Heart right ventricle (tissue), 16 donors: ENCODE measurements around the gene CFAP126. TPM values are rescaled to one million over a fixed set of nuclear protein-coding genes. Genes with fewer than 3 reads are reported as not detected.
"Not testable (repeated sequence)": the region's sequence is repeated elsewhere in the genome, so short reads cannot be mapped to it uniquely, and the experiment has no call there.

ENCODE experiments used
- ATAC-seq, 8 donors: fragments of 200-7000 bp; cut with Tn5 transposase; one replicate each; pipeline ENCODE4 v1.9.1; 2020; ENCODE audit warnings: mild to moderate bottlenecking in 8 of 8, moderate library complexity in 8 of 8, moderate number of reproducible peaks in 1 of 8
- DNase-seq, 2 donors: peaks; one replicate each; pipeline ENCODE4 v3.0.0-alpha.2; 2020
- H3K27ac ChIP-seq, 10 donors: fragments of 200-600 bp; sonication (generic) in 2 of 10; one replicate each; pipeline versions ENCODE4 v1.5.0 to v1.8.0; 2020 to 2022; ENCODE audit warnings: mild to moderate bottlenecking in 3 of 10
- H3K27me3 ChIP-seq, 7 donors: fragments of 200-600 bp; one replicate each; pipeline ENCODE4 v1.8.0; 2021 to 2022; ENCODE audit warnings: mild to moderate bottlenecking in 2 of 7
- H3K36me3 ChIP-seq, 9 donors: fragments of 200-600 bp; sonication (generic) in 1 of 9; one replicate each; pipeline versions ENCODE4 v1.5.0 to v1.8.0; 2020 to 2022; ENCODE audit warnings: mild to moderate bottlenecking in 2 of 9
- H3K4me1 ChIP-seq, 9 donors: fragments of 200-600 bp; sonication (generic) in 1 of 9; one replicate each; pipeline versions ENCODE4 v1.5.0 to v1.8.0; 2020 to 2022; ENCODE audit warnings: mild to moderate bottlenecking in 4 of 9
- H3K4me3 ChIP-seq, 10 donors: fragments of 200-600 bp; sonication (generic) in 2 of 10; one replicate each; pipeline versions ENCODE4 v1.5.0 to v1.8.0; 2020 to 2022; ENCODE audit warnings: mild to moderate bottlenecking in 7 of 10, moderate library complexity in 2 of 10
- H3K9me3 ChIP-seq, 11 donors: fragments of 200-600 bp in 10 of 11; sonication (generic) in 2 of 11; one replicate each; pipeline versions ENCODE4 v1.5.0 to v1.8.0; 2013 to 2022; ENCODE audit warnings: mild to moderate bottlenecking in 2 of 11, control low read depth in 1 of 11, moderate library complexity in 1 of 11
- WGBS, 2 donors: extraction: QIAGEN DNeasy Blood & Tissue Kit; methylation state at CpG; one replicate each; pipeline ENCODE4 v1.1.7; 2013; ENCODE audit warnings: inconsistent platforms in 1 of 2; 5-methylcytosine and 5-hydroxymethylcytosine counted together
- intact Hi-C, 10 donors: fragments of 100-400 bp; cut with DNase I; formaldehyde crosslinking; loops; one replicate each; pipeline versions ENCODE4 v1.11.1 to v1.14.2; 2022
- polyA plus RNA-seq, 2 donors: library from polyadenylated mRNA; stranded (reverse); fragments of 200-250 nt; gene quantifications; one replicate each; pipeline ENCODE4 v1.2.3, GENCODE V29; 2013
- total RNA-seq, 10 donors: library from RNA; stranded (reverse); fragmentation: NEBNext Ultra II Directional in 3 of 10; extraction: Animal tissue kit (Norgen Biotek cat#: 25700) in 3 of 10; gene quantifications; one replicate each; pipeline versions ENCODE4 v1.2.1 to v1.2.4, GENCODE V29; 2021 to 2023
- TF ChIP-seq, protein P1 (sequence below), 9 donors: fragments of 200-600 bp; sonication (generic) in 2 of 9; IDR thresholded peaks; one replicate each; pipeline versions ENCODE4 v1.5.0 to v1.8.0; 2021 to 2022; ENCODE audit warnings: antibody characterized with exemption in 9 of 9, mild to moderate bottlenecking in 5 of 9, moderate library complexity in 1 of 9
- donor health status: Arrhythmogenic right ventricular cardiomyopathy.
- donor health status: ischemic (EF 13 %, LVEDD 7.1; RV severe dilation, severe dysfunction).
- donor health status: healthy with polysubstance abuse.
- donor health status: DM: no; HTN: yes; CAD: no.
- donor health status: DM: no; HTN: no; CAD: no.
- donor health status: ischemic (EF 25% LVEDD 6.9; RV normal size, moderate dysfunction).
- donor health status: ischemic (EF 25% LVEDD 5.7; RV mildly dilated, moderate dysfunction).
- donor health status: healthy.
- donor health status: DM: yes; HTN: yes; CAD: no.
- donor health status: Ischemic cardiomyopathy.
- donor health status: ischemic (EF 35%, LVEDD 5.7; RV mildly dilated, moderate dysfunction).
- donor health status: nonischemic (EF 11% LVEDD 7.7; RV severe dilation, severe dysfunction).
- donor health status: DM: yes; HTN: yes; CAD: no.
- donor health status: PGD.
- donor health status: ischemic (EF 29% LVEDD 5.4; RV normal size, mild dysfunction).
- donor health status: nonischemic (EF 23%, LVEDD 6.1; RV moderate dilation, normal function).

CFAP126 gene
- total and polyA plus RNA-seq, 12 donors: not detected

DNA sequence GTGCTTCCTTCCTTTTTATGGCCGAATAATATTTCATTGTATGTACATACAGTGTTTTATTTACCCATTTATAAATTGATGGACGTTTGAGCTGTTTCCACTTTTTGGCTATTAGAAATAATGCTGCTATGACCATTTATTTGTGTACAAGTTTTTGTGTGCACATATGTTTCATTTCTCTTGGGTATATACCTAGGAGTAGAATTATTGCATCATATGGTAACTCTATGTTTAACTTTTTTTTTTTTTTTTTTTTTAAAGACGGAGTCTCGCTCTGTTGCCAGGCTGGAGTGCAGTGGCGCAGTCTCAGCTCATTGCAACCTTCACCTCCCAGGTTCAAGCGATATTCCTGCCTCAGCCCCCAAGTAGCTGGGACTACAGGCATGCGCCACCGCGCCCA is 34.5 kb downstream of the CFAP126 start:
- 94 to 96% methylated on average over 9 of the region's 9 CpGs for WGBS, 2 donors
- TF ChIP-seq, protein P1, sequence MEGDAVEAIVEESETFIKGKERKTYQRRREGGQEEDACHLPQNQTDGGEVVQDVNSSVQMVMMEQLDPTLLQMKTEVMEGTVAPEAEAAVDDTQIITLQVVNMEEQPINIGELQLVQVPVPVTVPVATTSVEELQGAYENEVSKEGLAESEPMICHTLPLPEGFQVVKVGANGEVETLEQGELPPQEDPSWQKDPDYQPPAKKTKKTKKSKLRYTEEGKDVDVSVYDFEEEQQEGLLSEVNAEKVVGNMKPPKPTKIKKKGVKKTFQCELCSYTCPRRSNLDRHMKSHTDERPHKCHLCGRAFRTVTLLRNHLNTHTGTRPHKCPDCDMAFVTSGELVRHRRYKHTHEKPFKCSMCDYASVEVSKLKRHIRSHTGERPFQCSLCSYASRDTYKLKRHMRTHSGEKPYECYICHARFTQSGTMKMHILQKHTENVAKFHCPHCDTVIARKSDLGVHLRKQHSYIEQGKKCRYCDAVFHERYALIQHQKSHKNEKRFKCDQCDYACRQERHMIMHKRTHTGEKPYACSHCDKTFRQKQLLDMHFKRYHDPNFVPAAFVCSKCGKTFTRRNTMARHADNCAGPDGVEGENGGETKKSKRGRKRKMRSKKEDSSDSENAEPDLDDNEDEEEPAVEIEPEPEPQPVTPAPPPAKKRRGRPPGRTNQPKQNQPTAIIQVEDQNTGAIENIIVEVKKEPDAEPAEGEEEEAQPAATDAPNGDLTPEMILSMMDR (IDR thresholded peaks at IDR 0.05): no peak
- DNase-seq (no peak), ATAC-seq (no peak)
- Histone ChIP-seq H3K4me3 (no peak overlapping the region), H3K36me3 (peaks cover 0 to 100% (median 63%) of the 10 kb centered on the region in 9 donors), H3K27me3 (no peaks in the 10 kb centered on the region), H3K9me3 (no peaks in the 10 kb centered on the region), H3K27ac (no peak overlapping the region), H3K4me1 (no peaks in the 10 kb centered on the region)
- intact Hi-C loops: no loop called here

DNA sequence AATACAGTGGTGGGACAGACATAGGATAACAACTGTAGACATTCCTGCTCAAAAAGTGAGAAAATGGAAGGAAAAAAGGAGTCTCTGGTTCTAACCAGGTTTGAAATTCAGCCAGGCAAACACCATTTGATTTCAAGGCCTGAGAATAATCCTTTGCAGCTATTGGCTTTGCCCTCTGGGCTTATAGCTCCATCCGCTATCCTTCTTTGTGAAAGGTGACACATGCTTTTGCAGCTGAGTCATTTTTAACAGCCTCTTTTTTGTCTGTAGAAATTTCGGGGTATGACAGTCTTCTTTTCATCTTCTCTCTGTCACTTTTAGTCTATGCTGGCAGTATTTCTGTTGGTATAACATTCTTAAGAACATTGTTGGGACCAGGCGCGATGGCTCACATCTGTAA is 37.3 kb downstream of the CFAP126 start:
- intact Hi-C loops: no loop called here
- TF ChIP-seq, protein P1 (IDR thresholded peaks at IDR 0.05): no peak
- no peak for DNase-seq
- Histone ChIP-seq H3K4me1 (no peaks in the 10 kb centered on the region), H3K4me3 (no peak overlapping the region), H3K9me3 (no peaks in the 10 kb centered on the region), H3K36me3 (peaks cover 0 to 100% (median 77%) of the 10 kb centered on the region in 9 donors), H3K27me3 (no peaks in the 10 kb centered on the region), H3K27ac (no peak overlapping the region)
- 92 to 93% methylated on average over 4 of the region's 4 CpGs for WGBS, 2 donors
- no peak for ATAC-seq

DNA sequence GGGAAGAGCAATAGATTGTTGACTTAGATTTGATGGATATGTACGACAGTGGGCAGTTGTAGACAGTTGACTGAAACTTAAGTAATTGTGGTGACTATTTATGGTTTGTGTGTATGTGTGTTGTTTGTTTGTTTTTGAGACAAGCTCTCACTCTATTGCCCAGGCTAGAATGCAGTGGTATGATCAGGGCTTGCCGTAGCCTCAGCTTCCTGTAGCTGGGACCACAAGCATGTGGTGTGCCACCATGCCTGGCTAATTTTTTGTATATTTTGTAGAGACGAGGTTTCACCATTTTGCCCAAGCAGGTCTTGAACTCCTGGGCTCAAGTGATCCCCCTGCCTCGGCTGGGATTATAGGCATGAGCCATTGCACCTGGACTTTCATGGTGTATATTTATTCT is 43.7 kb downstream of the CFAP126 start:
- WGBS, 2 donors: 87 to 95% methylated on average over 4 of the region's 4 CpGs
- H3K36me3 ChIP-seq: peaks cover 0 to 85% (median 39%) of the 10 kb centered on the region in 9 donors
- H3K27ac ChIP-seq: no peak overlapping the region
- ATAC-seq: no peak
- no peaks in the 10 kb centered on the region for H3K27me3 ChIP-seq
- H3K9me3 ChIP-seq: no peaks in the 10 kb centered on the region
- no peak overlapping the region for H3K4me3 ChIP-seq
- intact Hi-C loops: no loop called here
- H3K4me1 ChIP-seq: no peaks in the 10 kb centered on the region
- no peak for DNase-seq
- TF ChIP-seq, protein P1 (IDR thresholded peaks at IDR 0.05): no peak

DNA sequence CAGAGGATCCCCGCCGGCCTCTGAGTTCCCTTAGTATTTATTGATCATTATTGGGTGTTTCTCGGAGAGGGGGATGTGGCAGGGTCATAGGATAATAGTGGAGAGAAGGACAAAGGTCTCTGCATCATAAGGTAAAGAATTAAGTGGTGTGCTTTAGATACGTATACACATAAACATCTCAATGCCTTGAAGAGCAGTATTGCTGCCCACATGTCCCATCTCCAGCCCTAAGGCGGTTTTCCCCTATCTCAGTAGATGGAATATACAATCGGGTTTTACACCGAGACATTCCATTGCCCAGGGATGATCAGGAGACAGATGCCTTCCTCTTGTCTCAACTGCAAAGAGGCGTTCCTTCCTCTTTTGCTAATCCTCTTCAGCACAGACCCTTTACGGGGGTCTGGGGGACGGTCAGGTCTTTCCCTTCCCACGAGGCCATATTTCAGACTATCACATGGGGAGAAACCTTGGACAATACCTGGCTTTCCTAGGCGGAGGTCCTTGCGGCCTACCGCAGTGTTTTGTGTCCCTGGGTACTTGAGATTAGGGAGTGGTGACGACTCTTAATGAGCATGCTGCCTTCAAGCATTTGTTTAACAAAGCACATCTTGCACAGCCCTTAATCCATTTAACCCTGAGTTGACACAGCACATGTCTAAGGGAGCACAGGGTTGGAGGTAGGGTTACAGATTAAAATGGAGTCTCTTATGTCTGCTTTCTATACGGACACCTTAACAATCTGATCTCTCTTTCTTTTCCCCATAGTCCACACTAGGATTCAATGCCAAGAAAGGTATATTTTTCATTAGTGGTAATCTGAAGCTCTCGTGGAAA is 51.6 kb downstream of the CFAP126 start:
- intact Hi-C loops: loop anchor here in 2 of 10 donors (2.0 to 5.0 kb wide), 2 partner anchors 36 to 89 kb away; partner anchors contain the start of gene TOMM40L (in 1 of the 2)
- ATAC-seq, H3K4me3 ChIP-seq, H3K9me3 ChIP-seq, H3K27me3 ChIP-seq, DNase-seq: not testable (repeated sequence)
- peaks cover 3 to 29% (median 17%) of the 10 kb centered on the region in 9 donors for H3K4me1 ChIP-seq
- 60 to 70% methylated on average over 17 of the region's 17 CpGs for WGBS, 2 donors
- peaks cover 0 to 28% (median 0%) of the 10 kb centered on the region in 9 donors for H3K36me3 ChIP-seq
- H3K27ac ChIP-seq: peak overlapping the region in 1 of 10 donors; percentile 4

Other genes with a start within 250 kb of the CFAP126 start
- 10 to 100 TPM; 44.6 to 78.7 (median 54.1) TPM for gene PFDN2, start 249.8 kb downstream of the CFAP126 start, total RNA-seq
- 100 to 1,000 TPM; 185 to 273 TPM for gene PFDN2, start 249.8 kb downstream of the CFAP126 start, polyA plus RNA-seq
- 10 to 100 TPM; 24.1 to 41.2 (median 33.4) TPM for gene NIT1, start 249.8 kb downstream of the CFAP126 start, total RNA-seq
- 10 to 100 TPM; 28.5 to 30.6 TPM for gene NIT1, start 249.8 kb downstream of the CFAP126 start, polyA plus RNA-seq
- 10 to 100 TPM; 21.7 to 33.0 (median 26.3) TPM for gene DEDD, start 235.2 kb downstream of the CFAP126 start, total RNA-seq
- 10 to 100 TPM; 19.7 to 27.2 TPM for gene DEDD, start 235.2 kb downstream of the CFAP126 start, polyA plus RNA-seq
- gene UFC1, start 213.9 kb downstream of the CFAP126 start, total RNA-seq: 10 to 100 TPM; 63.9 to 88.3 (median 74.9) TPM
- gene UFC1, start 213.9 kb downstream of the CFAP126 start, polyA plus RNA-seq: 100 to 1,000 TPM in 1 of 2 donors, 10 to 100 TPM in 1; 43.0 to 142 TPM
- 10 to 100 TPM in 9 of 10 donors, 1 to 10 TPM in 1; 8.8 to 24.0 (median 14.7) TPM for gene USP21, start 208.4 kb downstream of the CFAP126 start, total RNA-seq
- gene USP21, start 208.4 kb downstream of the CFAP126 start, polyA plus RNA-seq: 10 to 100 TPM; 13.2 to 22.4 TPM
- 10 to 100 TPM in 8 of 10 donors, 1 to 10 TPM in 2; 8.5 to 19.8 (median 15.0) TPM for gene PPOX, start 201.4 kb downstream of the CFAP126 start, total RNA-seq
- gene PPOX, start 201.4 kb downstream of the CFAP126 start, polyA plus RNA-seq: 10 to 100 TPM in 1 of 2 donors, 1 to 10 TPM in 1; 10.0 to 58.5 TPM
- gene B4GALT3, start 190.4 kb downstream of the CFAP126 start, total RNA-seq: 10 to 100 TPM; 12.1 to 28.9 (median 19.6) TPM
- gene B4GALT3, start 190.4 kb downstream of the CFAP126 start, polyA plus RNA-seq: 10 to 100 TPM; 11.5 to 25.5 TPM
- 10 to 100 TPM in 6 of 10 donors, 1 to 10 TPM in 4; 1.7 to 86.1 (median 17.7) TPM for gene ADAMTS4, start 168.8 kb downstream of the CFAP126 start, total RNA-seq
- gene ADAMTS4, start 168.8 kb downstream of the CFAP126 start, polyA plus RNA-seq: 10 to 100 TPM in 1 of 2 donors, 1 to 10 TPM in 1; 5.4 to 11.9 TPM
- 100 to 1,000 TPM; 244 to 370 (median 318) TPM for gene NDUFS2, start 165.5 kb downstream of the CFAP126 start, total RNA-seq
- gene NDUFS2, start 165.5 kb downstream of the CFAP126 start, polyA plus RNA-seq: 100 to 1,000 TPM; 121 to 193 TPM
- gene FCER1G, start 152.6 kb downstream of the CFAP126 start, total RNA-seq: 10 to 100 TPM in 4 of 10 donors, 1 to 10 TPM in 6; 2.0 to 65.8 (median 5.3) TPM
- 10 to 100 TPM; 19.7 to 64.6 TPM for gene FCER1G, start 152.6 kb downstream of the CFAP126 start, polyA plus RNA-seq
- gene APOA2, start 144.2 kb downstream of the CFAP126 start, total RNA-seq: under 1 TPM in 1 of 10 donors, not detected in 9; 0.89 TPM
- gene APOA2, start 144.2 kb downstream of the CFAP126 start, polyA plus RNA-seq: not detected
- gene TOMM40L, start 141.8 kb downstream of the CFAP126 start, total RNA-seq: 10 to 100 TPM; 29.8 to 37.6 (median 33.2) TPM
- 10 to 100 TPM; 17.6 to 29.3 TPM for gene TOMM40L, start 141.8 kb downstream of the CFAP126 start, polyA plus RNA-seq
- gene NR1I3, start 129.7 kb downstream of the CFAP126 start, total RNA-seq: not detected
- under 1 TPM in 1 of 2 donors, not detected in 1; 0.10 TPM for gene NR1I3, start 129.7 kb downstream of the CFAP126 start, polyA plus RNA-seq
- gene PCP4L1, start 109.1 kb downstream of the CFAP126 start, total RNA-seq: 1 to 10 TPM in 1 of 10 donors, under 1 TPM in 8, not detected in 1; 0.38 to 1.0 (median 0.46) TPM
- gene PCP4L1, start 109.1 kb downstream of the CFAP126 start, polyA plus RNA-seq: under 1 TPM; 0.29 to 0.75 TPM
- 1 to 10 TPM; 1.0 to 5.6 (median 1.6) TPM for gene MPZ, start 57.9 kb downstream of the CFAP126 start, total RNA-seq
- 1 to 10 TPM; 1.5 to 3.4 TPM for gene MPZ, start 57.9 kb downstream of the CFAP126 start, polyA plus RNA-seq
- gene SDHC, start 53.5 kb downstream of the CFAP126 start, total RNA-seq: 100 to 1,000 TPM; 342 to 459 (median 420) TPM
- 100 to 1,000 TPM in 1 of 2 donors, 10 to 100 TPM in 1; 18.1 to 176 TPM for gene SDHC, start 53.5 kb downstream of the CFAP126 start, polyA plus RNA-seq
- gene FCGR2A, start 137.6 kb upstream of the CFAP126 start, total RNA-seq: 10 to 100 TPM in 5 of 10 donors, 1 to 10 TPM in 5; 4.2 to 66.0 (median 9.9) TPM
- 10 to 100 TPM; 11.3 to 16.4 TPM for gene FCGR2A, start 137.6 kb upstream of the CFAP126 start, polyA plus RNA-seq
- 1 to 10 TPM in 4 of 10 donors, under 1 TPM in 6; 0.13 to 5.6 (median 0.58) TPM for gene HSPA6, start 156.7 kb upstream of the CFAP126 start, total RNA-seq
- 1 to 10 TPM in 1 of 2 donors, under 1 TPM in 1; 0.73 to 1.7 TPM for gene HSPA6, start 156.7 kb upstream of the CFAP126 start, polyA plus RNA-seq
- gene FCGR3A, start 181.9 kb upstream of the CFAP126 start, total RNA-seq: 100 to 1,000 TPM in 1 of 10 donors, 10 to 100 TPM in 3, 1 to 10 TPM in 6; 1.9 to 120 (median 6.2) TPM
- gene FCGR3A, start 181.9 kb upstream of the CFAP126 start, polyA plus RNA-seq: 10 to 100 TPM in 1 of 2 donors, 1 to 10 TPM in 1; 5.6 to 10.7 TPM